T1000 (cell line): ENCODE results near the gene ZNF490.

ENCODE experiments used
- DNase-seq: peaks from one replicate; lab custom pipeline; 2025; ENCODE audit warnings: mixed read lengths; lab: John Stamatoyannopoulos, UW

ZNF490 gene

DNA sequence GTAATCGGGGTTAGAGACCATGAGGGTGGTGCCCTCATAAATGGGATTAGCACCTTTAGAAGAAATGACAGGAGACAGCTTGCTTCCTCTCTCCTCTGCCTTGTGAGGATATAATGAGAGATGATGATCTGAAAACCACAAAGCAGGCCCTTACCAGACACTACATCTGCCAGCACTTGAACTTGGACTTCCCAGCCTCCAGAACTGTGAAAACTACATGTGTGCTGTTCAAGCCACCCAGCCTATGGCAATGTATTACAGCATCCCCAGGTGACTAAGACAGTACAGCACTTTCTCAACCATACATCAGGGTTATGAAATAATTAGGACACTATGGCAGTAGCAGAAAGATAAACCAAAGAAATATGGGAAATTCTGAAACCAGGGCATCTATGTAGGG is 66.8 kb downstream of the ZNF490 start:
- no peak for DNase-seq
